ENCODE measurements around the gene ALPK1.

Gene ALPK1

GRCh38 chr4:112282860-112283667, 14.1 kb upstream of the ALPK1 start:
- Histone ChIP-seq H3K36me3 (no peaks in the 10 kb centered on the region), H3K9me3 (no peaks in the 10 kb centered on the region), H3K4me1 (no peaks in the 10 kb centered on the region), H3K27me3 (no peaks in the 10 kb centered on the region), H3K4me3 (ENCODE audit: low read depth, low read length) (no peak overlapping the region)
- TF ChIP-seq CTCF (IDR thresholded peaks at IDR 0.05; ENCODE audit: low read depth, low read length) = no peak
- no peak for DNase-seq

- no peaks in the 10 kb centered on the region for H3K4me1 ChIP-seq
- DNase-seq = no peak
- H3K4me3 ChIP-seq (ENCODE audit: low read depth, low read length) = peak overlapping the region; percentile 81; the same call in 1 of the 2 replicates
- no peaks in the 10 kb centered on the region for H3K9me3 ChIP-seq
- no peaks in the 10 kb centered on the region for H3K36me3 ChIP-seq
- TF ChIP-seq CTCF (IDR thresholded peaks at IDR 0.05; ENCODE audit: low read depth, low read length) = no peak
- no peaks in the 10 kb centered on the region for H3K27me3 ChIP-seq
Observed at GRCh38 chr4:112284166-112284565, 13.0 kb upstream of the ALPK1 start.

GRCh38 chr4:112284662-112285411, 12.3 kb upstream of the ALPK1 start:
- Histone ChIP-seq H3K36me3 (no peaks in the 10 kb centered on the region), H3K4me3 (ENCODE audit: low read depth, low read length) (peak overlapping the region; percentile 81), H3K9me3 (no peaks in the 10 kb centered on the region), H3K27me3 (no peaks in the 10 kb centered on the region), H3K4me1 (no peaks in the 10 kb centered on the region)
- TF ChIP-seq CTCF (IDR thresholded peaks at IDR 0.05; ENCODE audit: low read depth, low read length) = no peak
- DNase-seq = no peak

GRCh38 chr4:112287258-112287989, 9.7 kb upstream of the ALPK1 start:
- H3K9me3 ChIP-seq = no peaks in the 10 kb centered on the region
- DNase-seq = no peak
- no peaks in the 10 kb centered on the region for H3K36me3 ChIP-seq
- H3K4me3 ChIP-seq (ENCODE audit: low read depth, low read length) = no peak overlapping the region
- no peaks in the 10 kb centered on the region for H3K4me1 ChIP-seq
- no peaks in the 10 kb centered on the region for H3K27me3 ChIP-seq
- no peak for TF ChIP-seq CTCF (IDR thresholded peaks at IDR 0.05; ENCODE audit: low read depth, low read length)

GRCh38 chr4:112288455-112288854, 8.7 kb upstream of the ALPK1 start:
- H3K36me3 ChIP-seq = no peaks in the 10 kb centered on the region
- no peak for DNase-seq
- no peaks in the 10 kb centered on the region for H3K9me3 ChIP-seq
- TF ChIP-seq CTCF (IDR thresholded peaks at IDR 0.05; ENCODE audit: low read depth, low read length) = no peak
- no peak overlapping the region for H3K4me3 ChIP-seq (ENCODE audit: low read depth, low read length)
- no peaks in the 10 kb centered on the region for H3K27me3 ChIP-seq
- H3K4me1 ChIP-seq = no peaks in the 10 kb centered on the region

Data from BE2C (cell line).